Pancreas (tissue), 10 donors: ENCODE results near the gene ANAPC7. TPM values are rescaled to one million over a fixed set of nuclear protein-coding genes. Genes with fewer than 3 reads are reported as not detected.
"Not testable (repeated sequence)": the region's sequence is repeated elsewhere in the genome, so short reads cannot be mapped to it uniquely, and the experiment has no call there.

Experiments used
- ATAC-seq, 4 donors: fragments of 200-7000 bp; cut with Tn5 transposase; one replicate each; pipeline versions ENCODE4 v1.8.0 to v1.9.1; 2020; ENCODE audit warnings: mild to moderate bottlenecking in 4 of 4, moderate library complexity in 4 of 4
- DNase-seq, 6 donors: peaks; one replicate each; pipeline ENCODE4 v3.0.0-alpha.2; 2020
- FAIRE-seq: peaks from 2 replicates; lab custom pipeline; 2012; peaks lifted over from hg19 to GRCh38; lab: Jason Lieb, UNC
- H3K27ac ChIP-seq, 4 donors: fragments of 200-600 bp; sonication (generic); 1 replicate in 3 of 4; 2 replicates in 1 of 4; pipeline versions ENCODE4 v1.5.0 to v1.8.0; 2020
- H3K27me3 ChIP-seq, 4 donors: fragments of 200-600 bp; one replicate each; pipeline ENCODE4 v1.8.0; 2021
- H3K36me3 ChIP-seq, 3 donors: fragments of 200-600 bp; sonication (generic) in 1 of 3; one replicate each; pipeline versions ENCODE4 v1.5.0 to v1.8.0; 2020 to 2021
- H3K4me1 ChIP-seq, 3 donors: fragments of 200-600 bp; one replicate each; pipeline ENCODE4 v1.8.0; 2021
- H3K4me3 ChIP-seq, 4 donors: fragments of 200-600 bp; sonication (generic) in 2 of 4; one replicate each; pipeline versions ENCODE4 v1.5.0 to v1.8.0; 2020 to 2021
- H3K9me3 ChIP-seq, 4 donors: fragments of 200-600 bp; one replicate each; pipeline ENCODE4 v1.8.0; 2021
- CTCF ChIP-seq, 4 donors: fragments of 200-600 bp; sonication (generic) in 3 of 4; IDR thresholded peaks; one replicate each; pipeline versions ENCODE4 v1.5.0 to v1.8.0; 2021; ENCODE audit warnings: antibody characterized with exemption in 4 of 4
- WGBS, 2 donors: extraction: QIAGEN DNeasy Blood & Tissue Kit; methylation state at CpG; one replicate each; pipeline ENCODE4 v1.1.7; 2013; 5-methylcytosine and 5-hydroxymethylcytosine counted together
- intact Hi-C, 3 donors: fragments of 100-400 bp; cut with DNase I; formaldehyde crosslinking; loops; one replicate each; pipeline versions ENCODE4 v1.11.1 to v1.14.2; 2022
- polyA plus RNA-seq, 2 donors: library from polyadenylated mRNA; stranded (reverse); fragments of 200-250 nt; gene quantifications; one replicate each; pipeline ENCODE4 v1.2.3, GENCODE V29; 2013
- total RNA-seq, 6 donors: library from RNA; stranded (reverse); fragmentation: NEBNext Ultra II Directional in 4 of 6; extraction: Animal tissue kit (Norgen Biotek cat#: 25700) in 4 of 6; gene quantifications; one replicate each; pipeline versions ENCODE4 v1.2.1 to v1.2.4, GENCODE V29; 2021 to 2023
- donor health status: healthy with polysubstance abuse.
- donor health status: DM: no; HTN: no; CAD: no; lungs with moderate emphysema.
- donor health status: DM: no; HTN: no; CAD: no.
- donor health status: control.
- donor health status: control.
- donor health status: Bipolar disorder and iron deficiency.
- donor health status: DM: yes; HTN: yes; CAD: no.
- donor health status: DM: no; HTN: no; CAD: no.
- donor health status: DM: no; HTN: no; CAD: no.
- donor health status: DM: yes; HTN: yes; CAD: no.

Gene ANAPC7
- total and polyA plus RNA-seq, 8 donors: 9.7 to 35.1 (median 16.4) TPM

GRCh38 chr12:110340706-110341105 is 62.8 kb downstream of the ANAPC7 start:
- TF ChIP-seq CTCF (IDR thresholded peaks at IDR 0.05): no peak

GRCh38 chr12:110340261-110340660 is 63.2 kb downstream of the ANAPC7 start:
- Histone ChIP-seq H3K4me1 (peaks cover 10 to 14% (median 12%) of the 10 kb centered on the region in 3 donors), H3K36me3 (peaks cover 20 to 76% (median 55%) of the 10 kb centered on the region in 3 donors)
- 88 to 91% methylated on average over 8 of the region's 8 CpGs for WGBS, 2 donors
- DNase-seq, FAIRE-seq, ATAC-seq, H3K4me3 ChIP-seq, H3K27me3 ChIP-seq, H3K9me3 ChIP-seq, intact Hi-C loops, H3K27ac ChIP-seq: not testable (repeated sequence)

More at GRCh38 chr12:110340706-110341105, 62.8 kb downstream of the ANAPC7 start:
- H3K36me3 ChIP-seq: peaks cover 24 to 76% (median 55%) of the 10 kb centered on the region in 3 donors
- H3K4me1 ChIP-seq: peaks cover 10 to 14% (median 12%) of the 10 kb centered on the region in 3 donors
- no peak overlapping the region for H3K27ac ChIP-seq
- H3K9me3 ChIP-seq: no peaks in the 10 kb centered on the region
- FAIRE-seq (no peak), DNase-seq (no peak), ATAC-seq (no peak)
- 92 to 95% methylated on average over 18 of the region's 18 CpGs for WGBS, 2 donors
- no peak overlapping the region for H3K4me3 ChIP-seq
- intact Hi-C loops: no loop called here
- no peaks in the 10 kb centered on the region for H3K27me3 ChIP-seq

- no peaks in the 10 kb centered on the region for H3K9me3 ChIP-seq
- FAIRE-seq: no peak
- H3K4me3 ChIP-seq: no peak overlapping the region
- intact Hi-C loops: no loop called here
- H3K27ac ChIP-seq: peak overlapping the region in 1 of 4 donors; percentile 3
- TF ChIP-seq CTCF (IDR thresholded peaks at IDR 0.05): no peak
- no peak for DNase-seq
- H3K4me1 ChIP-seq: peaks cover 10 to 14% (median 12%) of the 10 kb centered on the region in 3 donors
- H3K27me3 ChIP-seq: no peaks in the 10 kb centered on the region
- H3K36me3 ChIP-seq: peaks cover 18 to 76% (median 57%) of the 10 kb centered on the region in 3 donors
- ATAC-seq: peak; percentile 47 to 83 (median 71)
- 13 to 17% methylated on average over 8 of the region's 8 CpGs for WGBS, 2 donors
Observed at GRCh38 chr12:110339184-110339952, 64.1 kb downstream of the ANAPC7 start.

- FAIRE-seq: no peak
- Histone ChIP-seq H3K27me3 (no peaks in the 10 kb centered on the region), H3K4me1 (peaks cover 10 to 14% (median 12%) of the 10 kb centered on the region in 3 donors), H3K27ac (peak overlapping the region in 1 of 4 donors; percentile 3), H3K9me3 (no peaks in the 10 kb centered on the region), H3K36me3 (peaks cover 12 to 76% (median 57%) of the 10 kb centered on the region in 3 donors), H3K4me3 (no peak overlapping the region)
- WGBS, 2 donors: 87 to 91% methylated on average over 3 of the region's 3 CpGs
- no peak for TF ChIP-seq CTCF (IDR thresholded peaks at IDR 0.05)
- DNase-seq: no peak
- ATAC-seq: no peak
- intact Hi-C loops: no loop called here
Observed at GRCh38 chr12:110338754-110339153, 64.8 kb downstream of the ANAPC7 start.

GRCh38 chr12:110337912-110338710 is 65.4 kb downstream of the ANAPC7 start:
- FAIRE-seq: no peak
- intact Hi-C loops: no loop called here
- H3K27me3 ChIP-seq: no peaks in the 10 kb centered on the region
- no peak for TF ChIP-seq CTCF (IDR thresholded peaks at IDR 0.05)
- H3K27ac ChIP-seq: peak overlapping the region in 1 of 4 donors; percentile 3
- H3K4me3 ChIP-seq: no peak overlapping the region
- peaks cover 10 to 14% (median 12%) of the 10 kb centered on the region in 3 donors for H3K4me1 ChIP-seq
- no peaks in the 10 kb centered on the region for H3K9me3 ChIP-seq
- no peak for DNase-seq
- WGBS, 2 donors: 92 to 93% methylated on average over 11 of the region's 11 CpGs
- peaks cover 12 to 76% (median 52%) of the 10 kb centered on the region in 3 donors for H3K36me3 ChIP-seq
- no peak for ATAC-seq
